GM12801 (cell line): Measurements from ENCODE around the gene EYS.

Experiments
- CTCF ChIP-seq: IDR thresholded peaks from one replicate; pipeline ENCODE4 v1.5.1; 2011; ENCODE audit warnings: control low read depth; ENCODE audit not compliant: insufficient read length; ENCODE audit errors: extremely low read depth

EYS gene

DNA sequence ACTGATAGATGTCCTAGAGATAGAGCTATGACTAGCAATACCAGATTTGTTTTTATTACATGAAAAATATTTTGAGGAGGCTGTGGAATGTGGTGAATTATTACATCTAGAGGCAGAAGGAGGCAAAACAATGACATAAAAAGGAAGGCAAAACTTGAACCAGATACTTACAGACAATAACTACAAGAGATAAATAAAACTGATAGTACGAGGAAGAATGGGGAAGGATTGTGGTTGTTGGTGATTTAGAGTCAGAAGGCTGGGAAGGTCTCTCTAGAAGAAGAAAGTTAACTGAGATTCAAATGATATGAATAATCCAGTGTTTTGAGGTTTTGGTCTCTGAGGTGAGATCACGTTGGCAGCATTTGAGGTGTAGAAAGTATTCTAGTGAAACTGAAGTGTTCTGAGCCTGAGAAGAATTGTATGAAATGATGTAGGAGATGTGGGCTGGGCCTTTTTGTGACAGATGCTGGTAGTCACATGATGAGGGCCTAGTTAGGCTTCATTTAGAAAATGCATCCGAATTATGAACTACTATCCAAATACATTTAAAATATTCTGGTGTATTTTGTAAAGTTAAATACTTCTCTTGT lies 589.1 kb downstream of the EYS start:
- TF ChIP-seq CTCF: no peak

DNA sequence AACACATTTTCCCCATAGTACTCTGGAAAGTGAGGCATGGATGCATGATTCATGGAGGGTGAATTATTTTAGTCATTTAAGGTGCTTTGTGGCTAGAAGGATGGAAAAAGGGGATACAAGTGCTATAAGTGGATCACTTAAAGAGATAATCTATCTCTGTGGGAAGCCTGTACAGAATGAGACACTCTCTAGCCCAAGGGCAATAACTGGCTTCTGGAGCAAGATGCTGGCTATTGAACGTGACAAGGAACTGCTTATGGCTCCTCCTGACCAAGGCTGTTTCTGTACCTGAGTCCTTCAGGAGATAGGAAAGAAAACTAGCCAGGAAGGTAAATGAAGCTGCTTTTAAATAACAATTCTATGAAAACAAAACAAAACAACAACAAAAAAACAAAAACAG lies 590.7 kb downstream of the EYS start:
- TF ChIP-seq CTCF: no peak

- no peak for TF ChIP-seq CTCF
These were observed 593.4 kb downstream of the EYS start for GRCh38 chr6:65113581-65113980.

DNA sequence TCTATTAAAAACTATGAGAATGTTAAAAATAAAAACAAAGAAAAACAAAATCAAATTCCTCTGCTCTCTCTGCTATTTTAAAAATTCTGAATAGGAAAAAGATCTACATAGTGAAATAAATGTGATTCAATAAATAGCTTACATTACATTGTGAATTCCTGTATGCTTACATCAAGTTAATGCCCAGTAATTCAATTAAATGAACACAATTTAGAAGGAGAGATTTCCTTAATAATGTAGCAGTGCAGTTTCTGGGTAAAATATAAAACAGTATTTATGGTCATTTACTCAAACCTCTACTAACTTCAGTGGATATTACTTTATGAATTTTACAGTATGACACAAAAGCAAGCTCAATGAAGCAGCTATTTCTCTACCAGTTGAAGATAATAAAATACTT lies 594.6 kb downstream of the EYS start:
- no peak for TF ChIP-seq CTCF

DNA sequence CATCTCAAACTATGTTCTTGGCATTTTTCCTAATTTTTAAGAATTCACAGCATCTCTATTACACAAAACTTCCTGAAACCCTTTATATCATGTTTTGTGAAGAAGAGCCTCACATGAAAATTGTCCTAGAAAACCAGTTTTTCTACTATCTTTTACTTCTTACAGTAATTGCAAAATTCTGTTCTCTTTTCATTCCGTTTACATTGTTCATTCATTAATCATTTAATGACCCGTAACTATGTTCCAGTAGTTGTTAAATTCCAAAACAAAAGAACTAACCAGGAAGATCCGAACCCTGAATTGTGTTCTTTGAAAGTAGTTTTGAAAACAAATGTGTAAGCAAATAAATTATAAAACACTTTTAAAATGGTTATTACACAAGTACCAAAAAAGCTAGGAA lies 597.0 kb downstream of the EYS start:
- no peak for TF ChIP-seq CTCF

GRCh38 chr6:65098349-65098748 lies 608.7 kb downstream of the EYS start:
- TF ChIP-seq CTCF: no peak

- no peak for TF ChIP-seq CTCF
These were observed 615.5 kb downstream of the EYS start for GRCh38 chr6:65091561-65091960.

GRCh38 chr6:65088575-65088974 lies 618.5 kb downstream of the EYS start:
- no peak for TF ChIP-seq CTCF
